ENCODE results near the gene GXYLT1. TPM values are rescaled to one million over a fixed set of nuclear protein-coding genes. Genes with fewer than 3 reads are reported as not detected.

Gene GXYLT1
- polyA plus RNA-seq, 1 donor from 2014 or later: 3.2 TPM

- Histone ChIP-seq H4K20me1 (ENCODE audit: insufficient read depth) (no peaks in the 10 kb centered on the region), H2AFZ (ENCODE audit: low read depth, low read length) (no peak overlapping the region), H3K9ac (ENCODE audit: low read length) (no peak overlapping the region), H3K4me3 (ENCODE audit: low read length) (no peak overlapping the region), H3K27me3 (ENCODE audit: insufficient read depth, low read depth, low read length) (no peaks in the 10 kb centered on the region), H3K79me2 (replicated peaks; ENCODE audit: insufficient read depth, low read length) (no peaks in the 10 kb centered on the region), H3F3A (ENCODE audit: insufficient read depth, low read length, poor library complexity, severe bottlenecking) (no peaks in the 10 kb centered on the region), H3K9me3 (ENCODE audit: low read length) (no peaks in the 10 kb centered on the region), H3K9me2 (ENCODE audit: insufficient read depth, low read length) (no peaks in the 10 kb centered on the region), H3K27ac (ENCODE audit: low read length) (no peak overlapping the region), H3K36me3 (ENCODE audit: insufficient read depth, low read length) (peaks cover 9% of the 10 kb centered on the region), H3K4me2 (ENCODE audit: low read length) (no peak overlapping the region)
- TF ChIP-seq SMC3 (conservative IDR thresholded peaks at IDR 0.05; ENCODE audit: poor library complexity): no peak
- TF ChIP-seq, protein P1, sequence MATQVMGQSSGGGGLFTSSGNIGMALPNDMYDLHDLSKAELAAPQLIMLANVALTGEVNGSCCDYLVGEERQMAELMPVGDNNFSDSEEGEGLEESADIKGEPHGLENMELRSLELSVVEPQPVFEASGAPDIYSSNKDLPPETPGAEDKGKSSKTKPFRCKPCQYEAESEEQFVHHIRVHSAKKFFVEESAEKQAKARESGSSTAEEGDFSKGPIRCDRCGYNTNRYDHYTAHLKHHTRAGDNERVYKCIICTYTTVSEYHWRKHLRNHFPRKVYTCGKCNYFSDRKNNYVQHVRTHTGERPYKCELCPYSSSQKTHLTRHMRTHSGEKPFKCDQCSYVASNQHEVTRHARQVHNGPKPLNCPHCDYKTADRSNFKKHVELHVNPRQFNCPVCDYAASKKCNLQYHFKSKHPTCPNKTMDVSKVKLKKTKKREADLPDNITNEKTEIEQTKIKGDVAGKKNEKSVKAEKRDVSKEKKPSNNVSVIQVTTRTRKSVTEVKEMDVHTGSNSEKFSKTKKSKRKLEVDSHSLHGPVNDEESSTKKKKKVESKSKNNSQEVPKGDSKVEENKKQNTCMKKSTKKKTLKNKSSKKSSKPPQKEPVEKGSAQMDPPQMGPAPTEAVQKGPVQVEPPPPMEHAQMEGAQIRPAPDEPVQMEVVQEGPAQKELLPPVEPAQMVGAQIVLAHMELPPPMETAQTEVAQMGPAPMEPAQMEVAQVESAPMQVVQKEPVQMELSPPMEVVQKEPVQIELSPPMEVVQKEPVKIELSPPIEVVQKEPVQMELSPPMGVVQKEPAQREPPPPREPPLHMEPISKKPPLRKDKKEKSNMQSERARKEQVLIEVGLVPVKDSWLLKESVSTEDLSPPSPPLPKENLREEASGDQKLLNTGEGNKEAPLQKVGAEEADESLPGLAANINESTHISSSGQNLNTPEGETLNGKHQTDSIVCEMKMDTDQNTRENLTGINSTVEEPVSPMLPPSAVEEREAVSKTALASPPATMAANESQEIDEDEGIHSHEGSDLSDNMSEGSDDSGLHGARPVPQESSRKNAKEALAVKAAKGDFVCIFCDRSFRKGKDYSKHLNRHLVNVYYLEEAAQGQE (IDR thresholded peaks at IDR 0.05; ENCODE audit: borderline replicate concordance): no peak
- TF ChIP-seq POLR2AphosphoS5 (IDR thresholded peaks at IDR 0.05): no peak
- no peak for TF ChIP-seq MXI1 (conservative IDR thresholded peaks at IDR 0.05; ENCODE audit: poor library complexity, severe bottlenecking)
- no peak for TF ChIP-seq EP300 (conservative IDR thresholded peaks at IDR 0.05; ENCODE audit: poor library complexity, severe bottlenecking)
- no peak for TF ChIP-seq EZH2 (IDR thresholded peaks at IDR 0.05; ENCODE audit: borderline replicate concordance, insufficient read depth, low read length, poor library complexity, severe bottlenecking)
- TF ChIP-seq RAD21 (conservative IDR thresholded peaks at IDR 0.05): no peak
- TF ChIP-seq CTCF (IDR thresholded peaks at IDR 0.05; ENCODE audit: poor library complexity, severe bottlenecking): no peak
- TF ChIP-seq TAF1 (IDR thresholded peaks at IDR 0.05; ENCODE audit: low read depth): no peak
These were observed 17.5 kb upstream of the GXYLT1 start for GRCh38 chr12:42162193-42162592.

DNA sequence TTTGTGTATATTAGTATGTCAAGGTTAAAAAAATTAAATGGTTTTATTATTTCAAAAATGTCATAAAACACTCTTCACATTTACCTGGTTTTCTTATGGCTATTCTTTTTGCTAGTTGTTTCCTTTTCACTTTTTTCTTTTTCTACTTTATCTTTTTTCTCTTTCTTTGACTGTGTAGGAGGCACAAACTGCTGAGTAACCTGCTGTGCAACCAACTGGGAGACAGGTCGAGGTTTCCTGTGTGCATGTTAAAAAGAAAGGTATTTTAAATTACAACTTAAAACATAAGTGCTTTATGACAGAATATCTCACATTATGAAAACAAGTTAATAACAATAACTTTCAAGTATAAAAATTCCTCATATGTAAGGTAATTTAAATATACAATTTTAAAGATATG lies 16.9 kb upstream of the GXYLT1 start:
- no peak overlapping the region for H3K4me3 ChIP-seq (ENCODE audit: low read length)
- no peaks in the 10 kb centered on the region for H3K79me2 ChIP-seq (replicated peaks; ENCODE audit: insufficient read depth, low read length)
- no peaks in the 10 kb centered on the region for H3K9me2 ChIP-seq (ENCODE audit: insufficient read depth, low read length)
- no peaks in the 10 kb centered on the region for H3K27me3 ChIP-seq (ENCODE audit: insufficient read depth, low read depth, low read length)
- H3F3A ChIP-seq (ENCODE audit: insufficient read depth, low read length, poor library complexity, severe bottlenecking): no peaks in the 10 kb centered on the region
- H3K27ac ChIP-seq (ENCODE audit: low read length): no peak overlapping the region
- H2AFZ ChIP-seq (ENCODE audit: low read depth, low read length): no peak overlapping the region
- H4K20me1 ChIP-seq (ENCODE audit: insufficient read depth): no peaks in the 10 kb centered on the region
- H3K36me3 ChIP-seq (ENCODE audit: insufficient read depth, low read length): peaks cover 9% of the 10 kb centered on the region
- no peaks in the 10 kb centered on the region for H3K9me3 ChIP-seq (ENCODE audit: low read length)
- H3K4me2 ChIP-seq (ENCODE audit: low read length): no peak overlapping the region
- H3K9ac ChIP-seq (ENCODE audit: low read length): no peak overlapping the region
- no peak for TF ChIP-seq EP300 (conservative IDR thresholded peaks at IDR 0.05; ENCODE audit: poor library complexity, severe bottlenecking)
- TF ChIP-seq EZH2 (IDR thresholded peaks at IDR 0.05; ENCODE audit: borderline replicate concordance, insufficient read depth, low read length, poor library complexity, severe bottlenecking): no peak
- TF ChIP-seq TAF1 (IDR thresholded peaks at IDR 0.05; ENCODE audit: low read depth): no peak
- TF ChIP-seq RAD21 (conservative IDR thresholded peaks at IDR 0.05): no peak
- TF ChIP-seq, protein P1 (IDR thresholded peaks at IDR 0.05; ENCODE audit: borderline replicate concordance): no peak
- TF ChIP-seq POLR2AphosphoS5 (IDR thresholded peaks at IDR 0.05): no peak
- TF ChIP-seq MXI1 (conservative IDR thresholded peaks at IDR 0.05; ENCODE audit: poor library complexity, severe bottlenecking): no peak
- no peak for TF ChIP-seq SMC3 (conservative IDR thresholded peaks at IDR 0.05; ENCODE audit: poor library complexity)
- TF ChIP-seq CTCF (IDR thresholded peaks at IDR 0.05; ENCODE audit: poor library complexity, severe bottlenecking): no peak
